Neural progenitor cell (in vitro differentiated cells): ENCODE measurements around the gene DET1. TPM values are rescaled to one million over a fixed set of nuclear protein-coding genes. Genes with fewer than 3 reads are reported as not detected.

Experiments used
- DNase-seq: peaks from one replicate; pipeline ENCODE4 v3.0.0-alpha.2; 2016; ENCODE audit warnings: low spot score
- H2AFZ ChIP-seq: fragments of 200-600 bp; sonication (generic); replicated peaks from 2 replicates; pipeline ENCODE4 v1.6.1; 2016; ENCODE audit warnings: antibody characterized with exemption
- H3F3A ChIP-seq: fragments of 200-600 bp; sonication (generic); 2 replicates; pipeline ENCODE4 v1.6.1; 2016; ENCODE audit warnings: antibody characterized with exemption, low read depth
- H3K27ac ChIP-seq: fragments of 200-600 bp; sonication (generic); 2 replicates; pipeline ENCODE4 v1.5.1; 2016; ENCODE audit warnings: mild to moderate bottlenecking
- H3K27me3 ChIP-seq: fragments of 200-600 bp; sonication (generic); 2 replicates; pipeline ENCODE4 v1.6.1; 2016; ENCODE audit warnings: mild to moderate bottlenecking, moderate library complexity
- H3K36me3 ChIP-seq: fragments of 200-600 bp; sonication (generic); 2 replicates; pipeline ENCODE4 v1.5.1; 2016
- H3K4me1 ChIP-seq: fragments of 200-600 bp; sonication (generic); 2 replicates; pipeline ENCODE4 v1.6.1; 2016; ENCODE audit warnings: mixed run types
- H3K4me2 ChIP-seq: fragments of 200-600 bp; sonication (generic); 2 replicates; pipeline ENCODE4 v1.6.1; 2016
- H3K4me3 ChIP-seq: fragments of 200-600 bp; sonication (generic); 2 replicates; pipeline ENCODE4 v1.5.1; 2016
- H3K79me2 ChIP-seq: fragments of 200-600 bp; sonication (generic); 2 replicates; pipeline ENCODE4 v1.6.1; 2016; ENCODE audit warnings: low read depth
- H3K9ac ChIP-seq: fragments of 200-600 bp; sonication (generic); 2 replicates; pipeline ENCODE4 v1.6.1; 2016
- H3K9me3 ChIP-seq: fragments of 200-600 bp; sonication (generic); 2 replicates; pipeline ENCODE4 v1.5.1; 2016; ENCODE audit warnings: low read depth
- H4K20me1 ChIP-seq: fragments of 200-600 bp; sonication (generic); 2 replicates; pipeline ENCODE4 v1.6.1; 2016; ENCODE audit warnings: low read depth
- H3K27ac Mint-ChIP-seq: 3 replicates; pipeline ENCODE4 v1.8.0; 2021; ENCODE audit warnings: mixed read lengths
- H3K27me3 Mint-ChIP-seq: 2 replicates; pipeline ENCODE4 v1.8.0; 2022; ENCODE audit warnings: low read depth, mild to moderate bottlenecking, inconsistent platforms, moderate library complexity, mixed read lengths; ENCODE audit not compliant: insufficient read depth
- H3K36me3 Mint-ChIP-seq: 3 replicates; pipeline ENCODE4 v1.8.0; 2021; ENCODE audit warnings: mixed read lengths
- H3K4me1 Mint-ChIP-seq: 3 replicates; pipeline ENCODE4 v1.8.0; 2021; ENCODE audit warnings: mixed read lengths
- H3K4me3 Mint-ChIP-seq: 3 replicates; pipeline ENCODE4 v1.8.0; 2021; ENCODE audit warnings: mild to moderate bottlenecking, moderate library complexity, mixed read lengths
- H3K9me3 Mint-ChIP-seq: 3 replicates; pipeline ENCODE4 v1.8.0; 2020; ENCODE audit warnings: mixed read lengths
- CTCF ChIP-seq: fragments of 200-600 bp; sonication (generic); IDR thresholded peaks from 2 replicates; pipeline ENCODE4 v1.5.1; 2017; ENCODE audit warnings: antibody characterized with exemption, mild to moderate bottlenecking
- EZH2 ChIP-seq: fragments of 200-600 bp; sonication (generic); IDR thresholded peaks from 2 replicates; pipeline ENCODE4 v1.6.1; 2017; ENCODE audit warnings: antibody characterized with exemption, mild to moderate bottlenecking, moderate library complexity
- EZH2phosphoT487 ChIP-seq: fragments of 200-600 bp; sonication (generic); IDR thresholded peaks from 2 replicates; pipeline ENCODE4 v1.6.1; 2017; ENCODE audit warnings: antibody characterized with exemption
- total RNA-seq: library from RNA; depleted of rRNA; stranded (reverse); fragments of >200 nt; gene quantifications from 2 replicates; pipeline ENCODE4 v1.2.3, GENCODE V29; 2015; ENCODE audit warnings: low replicate concordance

DET1 gene
- total RNA-seq, 1 donor from 2014 or later: 21.3 TPM

DNA sequence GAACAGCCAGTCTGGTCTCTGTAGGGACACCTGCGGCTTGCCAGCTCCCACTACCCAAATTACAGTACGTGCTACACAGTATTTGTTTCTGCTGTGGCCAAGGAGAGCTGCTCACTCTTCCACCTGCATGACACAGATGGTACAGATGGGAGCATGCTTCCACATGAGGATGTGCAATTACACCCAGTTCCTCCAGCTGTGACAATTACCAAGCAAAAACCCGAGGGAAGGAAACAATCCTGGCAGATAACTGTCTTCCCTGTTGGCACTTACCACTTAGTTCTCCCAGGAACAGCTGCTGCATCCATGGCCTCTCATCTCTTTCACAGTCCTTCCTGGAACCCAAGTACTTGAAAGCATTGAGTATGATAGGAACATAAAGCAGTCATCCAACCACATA is 34.4 kb downstream of the DET1 start:
- Mint-ChIP-seq H3K36me3 (peaks cover 36% of the 10 kb centered on the region), H3K27me3 (no peaks in the 10 kb centered on the region), H3K4me1 (no peaks in the 10 kb centered on the region), H3K27ac (no peak overlapping the region), H3K4me3 (no peak overlapping the region), H3K9me3 (no peaks in the 10 kb centered on the region)
- no peaks in the 10 kb centered on the region for H3K9me3 ChIP-seq
- H3K27ac ChIP-seq: no peak overlapping the region
- TF ChIP-seq CTCF: no peak
- no peak for TF ChIP-seq EZH2phosphoT487
- TF ChIP-seq EZH2: no peak
- H3K4me3 ChIP-seq: no peak overlapping the region
- H3K4me1 ChIP-seq: no peaks in the 10 kb centered on the region
- H3F3A ChIP-seq: no peaks in the 10 kb centered on the region
- DNase-seq: no peak
- no peaks in the 10 kb centered on the region for H4K20me1 ChIP-seq
- no peak overlapping the region for H3K4me2 ChIP-seq
- no peak overlapping the region for H2AFZ ChIP-seq
- no peaks in the 10 kb centered on the region for H3K36me3 ChIP-seq
- H3K9ac ChIP-seq: no peak overlapping the region
- H3K79me2 ChIP-seq: no peaks in the 10 kb centered on the region
- H3K27me3 ChIP-seq: no peaks in the 10 kb centered on the region

GRCh38 chr15:88511161-88511560 is 35.3 kb downstream of the DET1 start:
- Mint-ChIP-seq H3K9me3 (no peaks in the 10 kb centered on the region), H3K27me3 (no peaks in the 10 kb centered on the region), H3K4me3 (no peak overlapping the region), H3K27ac (no peak overlapping the region), H3K36me3 (peaks cover 33% of the 10 kb centered on the region), H3K4me1 (no peaks in the 10 kb centered on the region)
- Histone ChIP-seq H3K27me3 (no peaks in the 10 kb centered on the region), H3K4me2 (no peak overlapping the region), H3K4me1 (no peaks in the 10 kb centered on the region), H4K20me1 (no peaks in the 10 kb centered on the region), H3F3A (no peaks in the 10 kb centered on the region), H3K36me3 (no peaks in the 10 kb centered on the region), H3K79me2 (no peaks in the 10 kb centered on the region), H3K4me3 (no peak overlapping the region), H2AFZ (no peak overlapping the region), H3K9ac (no peak overlapping the region), H3K27ac (no peak overlapping the region), H3K9me3 (no peaks in the 10 kb centered on the region)
- DNase-seq: no peak
- no peak for TF ChIP-seq EZH2phosphoT487
- no peak for TF ChIP-seq CTCF
- TF ChIP-seq EZH2: no peak

GRCh38 chr15:88509964-88510363 is 36.5 kb downstream of the DET1 start:
- no peaks in the 10 kb centered on the region for H3K4me1 ChIP-seq
- H4K20me1 ChIP-seq: no peaks in the 10 kb centered on the region
- no peak for DNase-seq
- no peak overlapping the region for H2AFZ ChIP-seq
- no peaks in the 10 kb centered on the region for H3K79me2 ChIP-seq
- no peak overlapping the region for H3K27ac ChIP-seq
- H3K9ac ChIP-seq: no peak overlapping the region
- no peaks in the 10 kb centered on the region for H3K27me3 ChIP-seq
- no peaks in the 10 kb centered on the region for H3K36me3 ChIP-seq
- Mint-ChIP-seq H3K4me3 (no peak overlapping the region), H3K9me3 (no peaks in the 10 kb centered on the region), H3K4me1 (no peaks in the 10 kb centered on the region), H3K27me3 (no peaks in the 10 kb centered on the region), H3K27ac (no peak overlapping the region), H3K36me3 (peaks cover 33% of the 10 kb centered on the region)
- no peak overlapping the region for H3K4me2 ChIP-seq
- H3F3A ChIP-seq: no peaks in the 10 kb centered on the region
- no peak overlapping the region for H3K4me3 ChIP-seq
- H3K9me3 ChIP-seq: no peaks in the 10 kb centered on the region
- TF ChIP-seq CTCF (no peak), EZH2phosphoT487 (no peak), EZH2 (no peak)

DNA sequence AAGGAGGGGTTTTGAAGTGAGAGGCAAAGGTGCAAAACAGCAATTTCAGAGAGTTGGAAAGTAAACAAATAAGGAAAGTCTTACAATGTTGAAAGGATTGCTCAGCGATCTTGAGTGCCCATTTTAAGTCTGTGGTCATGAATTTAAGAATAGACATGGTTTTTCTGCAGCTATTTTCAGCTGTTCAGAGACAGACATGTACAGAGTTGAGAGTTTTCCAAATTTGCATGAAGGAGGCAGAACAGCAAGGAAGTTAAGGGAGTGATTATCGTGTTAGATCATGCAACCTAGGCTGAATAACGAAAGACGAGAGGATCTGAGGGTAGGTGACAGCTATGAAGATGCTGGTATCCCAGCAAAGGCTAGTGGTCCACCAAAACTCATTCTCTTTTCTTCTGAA is 37.2 kb downstream of the DET1 start:
- H3K4me3 ChIP-seq: no peak overlapping the region
- TF ChIP-seq CTCF (no peak), EZH2phosphoT487 (no peak), EZH2 (no peak)

More for the DNA sequence above, 37.2 kb downstream of the DET1 start:
- Histone ChIP-seq H3K4me1 (no peaks in the 10 kb centered on the region), H2AFZ (no peak overlapping the region), H3K9ac (no peak overlapping the region), H3K79me2 (no peaks in the 10 kb centered on the region), H3K27ac (no peak overlapping the region), H3K4me2 (no peak overlapping the region), H4K20me1 (no peaks in the 10 kb centered on the region), H3K36me3 (no peaks in the 10 kb centered on the region), H3F3A (no peaks in the 10 kb centered on the region), H3K27me3 (no peaks in the 10 kb centered on the region), H3K9me3 (no peaks in the 10 kb centered on the region)
- Mint-ChIP-seq H3K9me3 (no peaks in the 10 kb centered on the region), H3K27me3 (peaks cover 3% of the 10 kb centered on the region), H3K4me1 (no peaks in the 10 kb centered on the region), H3K27ac (no peak overlapping the region), H3K36me3 (peaks cover 33% of the 10 kb centered on the region), H3K4me3 (no peak overlapping the region)
- DNase-seq: no peak
